NOMO-1 treated with DMSO at 0.1 percent for 48 hours (cell line): Measurements from ENCODE around the gene BICRA.
"Not testable (repeated sequence)": the region's sequence is repeated elsewhere in the genome, so short reads cannot be mapped to it uniquely, and the experiment has no call there.

ENCODE experiments used
- DNase-seq: peaks from one replicate; lab custom pipeline; 2025; ENCODE audit not compliant: unreplicated experiment; lab: John Stamatoyannopoulos, UW

Gene BICRA

DNA sequence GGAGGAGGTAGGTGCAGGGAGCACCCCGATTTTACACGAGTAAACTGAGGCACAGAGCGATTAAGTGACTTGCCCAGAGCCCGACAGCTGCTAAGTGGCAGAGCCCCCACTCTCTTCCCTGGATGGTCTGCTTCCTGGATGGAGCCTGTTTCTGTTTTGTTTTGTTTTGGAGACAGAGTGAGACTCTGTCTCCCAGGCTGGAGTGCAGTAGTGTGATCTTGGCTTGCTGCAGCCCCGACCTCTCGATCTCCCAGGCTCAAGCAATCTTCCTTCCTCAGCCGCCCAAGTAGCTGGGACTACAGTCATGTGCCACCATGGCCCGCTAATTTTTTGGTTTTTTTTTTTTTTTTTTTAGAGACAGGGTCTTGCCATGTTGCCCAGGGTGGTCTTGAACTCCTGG is 17.3 kb downstream of the BICRA start:
- no peak for DNase-seq

DNA sequence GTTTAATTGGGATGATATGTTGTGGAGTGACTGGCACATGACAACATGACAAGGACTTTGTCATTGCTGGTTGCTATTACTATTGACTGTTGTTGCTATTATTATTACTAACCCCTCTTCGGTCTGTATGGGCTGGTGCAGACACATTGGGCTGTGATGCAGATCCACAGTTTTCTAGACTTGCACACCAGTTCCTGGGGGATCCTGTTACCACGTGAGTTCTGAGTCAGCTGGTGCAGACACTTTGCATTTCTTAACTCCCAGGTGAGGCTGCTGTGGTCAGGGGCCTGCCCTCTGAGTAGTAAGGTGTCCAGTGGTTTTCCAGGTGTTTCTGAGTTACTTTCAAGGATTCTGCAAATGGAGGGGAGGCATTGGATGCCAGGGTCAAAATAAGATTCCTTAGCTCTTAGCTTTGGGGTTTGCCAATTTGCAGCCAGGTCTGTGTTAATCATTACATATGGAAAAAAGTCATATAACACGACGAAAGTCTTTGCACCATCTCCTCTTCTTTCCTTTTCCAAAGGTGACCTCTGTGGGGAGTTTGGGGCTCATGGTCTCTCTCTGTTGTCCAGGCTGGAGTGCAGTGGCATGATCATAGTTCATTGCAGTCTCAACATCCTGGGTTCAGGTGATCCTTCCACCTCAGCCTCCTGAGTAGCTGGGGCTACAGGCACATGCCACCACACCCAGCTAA is 19.3 kb downstream of the BICRA start:
- no peak for DNase-seq

DNA sequence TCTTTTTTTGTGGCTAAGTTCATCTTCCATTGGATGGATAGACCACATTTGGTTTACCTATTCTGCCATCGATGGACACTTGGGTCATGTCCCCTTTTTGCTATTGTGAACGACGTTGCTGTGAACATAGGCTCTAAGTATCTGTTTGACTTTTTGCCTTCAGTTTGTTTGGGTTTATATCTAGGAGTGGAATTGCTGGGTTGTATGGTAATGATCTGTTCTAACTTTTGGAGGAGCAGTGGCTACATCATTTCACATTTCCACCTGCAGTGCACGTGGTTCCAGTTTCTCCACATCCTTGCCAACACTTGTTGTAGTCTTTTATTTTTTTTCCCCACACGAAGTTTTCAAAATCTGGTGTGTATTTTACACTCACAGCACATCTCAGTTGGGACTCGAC is 21.7 kb downstream of the BICRA start:
- no peak for DNase-seq

DNA sequence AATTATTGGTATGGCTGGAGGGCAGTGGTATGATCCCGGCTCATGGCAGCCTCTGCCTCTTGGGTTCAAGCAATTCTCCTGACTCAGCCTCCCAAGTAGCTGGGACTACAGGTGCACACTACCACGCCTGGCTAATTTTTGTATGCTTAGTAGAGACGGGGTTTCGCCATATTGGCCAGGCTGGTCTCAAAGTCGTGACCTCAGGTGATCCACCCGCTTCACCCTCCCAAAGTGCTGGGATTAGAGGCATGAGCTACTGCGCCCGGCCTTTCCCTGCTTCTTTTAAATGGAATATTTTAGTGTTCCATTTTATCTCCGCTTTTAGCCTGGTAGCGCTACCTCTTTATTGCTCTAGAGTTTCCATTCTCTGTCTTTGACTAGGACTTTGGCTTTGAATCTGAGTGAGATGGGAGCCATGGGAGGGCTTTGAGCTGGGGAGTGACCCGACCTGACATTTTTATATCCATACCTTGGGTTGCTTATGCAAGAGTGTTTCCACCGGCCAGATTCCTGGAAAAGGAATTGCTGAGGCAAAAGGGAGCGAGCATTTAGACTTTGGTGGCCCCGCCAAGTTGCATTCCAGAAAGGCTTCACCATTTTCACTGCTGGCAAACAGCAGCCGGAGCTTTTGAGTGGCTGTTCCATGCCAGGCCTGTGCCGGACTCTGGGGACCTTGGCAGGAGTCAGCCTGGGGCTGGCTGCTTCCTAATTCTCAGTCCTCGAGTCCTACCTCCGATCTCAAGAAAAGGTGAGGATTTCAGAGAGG is 22.9 kb downstream of the BICRA start:
- no peak for DNase-seq

DNA sequence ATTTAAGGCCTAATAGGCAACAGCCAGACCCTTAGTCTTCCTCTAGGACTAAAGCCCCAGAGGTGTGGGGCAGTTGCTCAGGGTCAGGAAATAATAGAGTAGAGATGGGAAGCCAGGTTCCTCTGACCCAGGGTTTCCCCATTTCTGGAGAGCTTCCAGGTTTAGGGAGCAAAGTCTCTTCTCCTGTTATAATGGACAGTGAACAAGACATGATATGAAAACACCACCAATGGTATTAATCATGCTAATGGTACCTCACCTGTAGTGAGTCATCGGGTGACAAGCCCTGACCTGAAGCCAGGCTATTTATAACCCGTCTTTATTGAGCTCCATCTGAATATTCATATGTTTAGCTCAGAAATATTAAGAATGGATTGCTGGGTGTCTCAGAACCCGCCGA is 24.6 kb downstream of the BICRA start:
- no peak for DNase-seq

DNA sequence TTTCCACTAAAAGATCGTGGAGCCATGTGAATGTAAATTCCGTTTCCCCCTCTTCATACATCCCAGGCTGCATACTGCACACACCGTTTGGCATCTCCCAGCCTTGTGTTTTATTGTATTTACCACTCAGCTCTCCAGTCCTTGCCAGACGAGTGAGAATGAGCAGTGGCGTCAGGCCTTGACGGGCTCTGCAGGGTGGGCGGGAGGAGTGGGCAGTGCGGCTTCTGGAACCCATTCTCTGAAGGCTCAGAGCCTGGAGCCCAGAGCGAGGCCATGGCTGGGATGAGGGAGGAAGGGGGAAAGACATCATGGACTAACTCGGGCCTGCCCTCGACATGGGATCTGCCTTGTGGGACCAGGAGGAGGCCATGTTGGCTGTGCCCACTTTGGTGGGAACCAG is 25.1 kb downstream of the BICRA start:
- DNase-seq = no peak

DNA sequence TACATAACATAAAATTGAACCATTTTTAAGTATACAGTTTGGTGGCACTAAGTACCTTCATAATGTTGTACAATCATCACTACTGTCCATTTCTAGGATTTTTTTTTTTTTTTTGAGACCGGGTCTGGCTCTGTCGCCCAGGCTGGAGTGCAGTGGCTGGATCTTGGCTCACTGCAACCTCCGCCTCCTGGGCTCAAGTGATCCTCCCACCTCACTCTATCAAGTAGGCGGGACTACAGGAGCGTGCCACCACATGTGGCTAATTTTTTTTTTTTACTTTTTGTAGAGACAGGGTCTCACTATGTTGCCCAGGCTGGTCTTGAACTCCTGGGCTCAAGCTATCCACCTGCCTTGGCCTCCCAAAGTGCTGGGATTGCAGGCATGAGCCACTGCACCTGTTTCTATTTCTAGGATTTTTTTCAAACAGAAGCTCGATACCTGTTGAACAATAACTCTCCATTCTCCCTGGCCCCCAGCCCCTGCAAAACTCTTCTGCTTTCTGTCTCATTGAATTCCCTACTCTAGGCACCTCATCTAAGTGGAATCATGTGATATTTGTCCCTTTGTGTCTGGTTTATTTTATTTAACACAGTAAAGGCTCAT is 26.3 kb downstream of the BICRA start:
- not testable (repeated sequence) for DNase-seq

DNA sequence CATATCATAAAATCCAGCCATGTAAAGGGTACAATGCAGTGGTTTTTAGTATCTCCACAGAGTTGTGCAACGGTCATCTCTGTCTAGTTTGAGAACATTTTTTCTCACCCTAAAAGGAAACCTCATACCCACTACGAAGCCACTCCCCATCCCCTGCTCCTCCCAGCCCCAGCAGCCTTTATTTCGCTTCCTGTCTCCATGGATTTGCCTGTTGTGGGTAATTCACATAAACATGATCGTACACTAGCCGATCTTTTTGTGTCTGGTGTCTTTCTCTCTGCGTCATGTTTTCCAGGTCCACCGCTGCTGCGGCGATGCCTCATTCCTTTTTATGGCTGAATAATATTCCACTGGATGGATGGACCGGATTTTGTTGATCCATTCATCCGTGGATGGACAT is 28.6 kb downstream of the BICRA start:
- peak; percentile 19 for DNase-seq

DNA sequence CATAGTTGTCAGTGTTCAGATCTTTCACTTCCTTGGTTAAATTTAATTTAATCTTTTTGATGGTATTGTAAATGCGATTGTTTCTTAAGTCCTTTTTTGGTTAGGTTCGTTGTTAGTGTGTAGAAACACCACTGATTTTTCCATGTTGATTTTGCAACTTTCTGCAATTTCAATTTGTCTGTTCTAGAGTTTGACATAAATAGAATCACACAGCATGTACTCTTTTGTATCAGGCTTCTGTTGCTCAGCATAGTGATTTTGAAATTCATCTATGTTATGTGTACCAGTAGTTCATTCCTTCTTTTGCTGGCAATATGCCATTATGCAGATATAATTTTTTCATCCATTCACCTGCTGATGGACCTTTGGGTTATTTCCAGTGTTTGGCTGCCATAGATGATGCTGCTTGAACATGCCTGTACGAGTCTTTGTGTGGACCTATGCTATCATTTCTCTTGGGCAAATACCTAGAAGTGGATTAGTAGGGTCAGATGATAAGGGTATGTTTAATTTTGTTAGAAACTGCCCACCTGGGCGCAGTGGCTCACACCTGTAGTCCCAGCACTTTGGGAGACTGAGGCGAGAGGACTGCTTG is 33.1 kb downstream of the BICRA start:
- DNase-seq = no peak

DNA sequence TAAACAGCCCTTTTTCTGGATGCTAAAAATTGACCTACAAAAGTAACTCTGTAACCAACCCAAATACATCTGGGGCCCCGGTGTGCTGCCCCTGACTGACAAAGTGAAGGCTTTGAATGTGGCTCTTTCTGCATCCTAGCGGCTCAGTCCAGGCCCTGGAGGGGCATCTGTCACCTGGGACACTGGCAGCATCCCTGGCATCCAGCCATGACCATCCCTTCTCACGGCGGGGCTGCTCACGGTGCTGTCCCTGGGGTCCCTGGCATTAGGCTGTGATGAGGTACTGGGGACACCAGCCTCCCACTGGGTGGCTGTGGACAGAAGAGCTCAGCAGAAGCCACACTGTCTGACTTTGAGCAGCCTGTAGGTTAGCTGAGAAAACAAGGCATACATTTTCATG is 34.3 kb downstream of the BICRA start:
- no peak for DNase-seq

DNA sequence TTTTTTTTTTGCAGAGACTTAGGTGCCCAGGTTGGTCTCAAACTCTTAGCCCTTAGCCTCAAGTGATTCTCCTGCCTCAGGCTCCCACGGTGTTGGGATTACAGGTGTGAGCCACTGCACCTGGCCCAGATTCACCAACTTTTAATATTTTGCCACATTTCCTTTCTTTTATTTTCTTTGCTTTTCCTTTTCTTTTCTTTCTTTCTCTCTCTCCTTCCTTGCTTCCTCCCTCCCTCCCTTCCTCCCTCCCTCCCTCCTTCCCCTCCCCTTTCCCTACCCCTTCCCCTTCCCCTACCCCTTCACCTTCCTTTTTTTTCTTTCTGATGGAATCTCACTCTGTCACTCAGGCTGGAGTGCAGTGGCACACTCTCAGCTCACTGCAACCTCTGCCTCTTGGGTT is 35.3 kb downstream of the BICRA start:
- DNase-seq = no peak

DNA sequence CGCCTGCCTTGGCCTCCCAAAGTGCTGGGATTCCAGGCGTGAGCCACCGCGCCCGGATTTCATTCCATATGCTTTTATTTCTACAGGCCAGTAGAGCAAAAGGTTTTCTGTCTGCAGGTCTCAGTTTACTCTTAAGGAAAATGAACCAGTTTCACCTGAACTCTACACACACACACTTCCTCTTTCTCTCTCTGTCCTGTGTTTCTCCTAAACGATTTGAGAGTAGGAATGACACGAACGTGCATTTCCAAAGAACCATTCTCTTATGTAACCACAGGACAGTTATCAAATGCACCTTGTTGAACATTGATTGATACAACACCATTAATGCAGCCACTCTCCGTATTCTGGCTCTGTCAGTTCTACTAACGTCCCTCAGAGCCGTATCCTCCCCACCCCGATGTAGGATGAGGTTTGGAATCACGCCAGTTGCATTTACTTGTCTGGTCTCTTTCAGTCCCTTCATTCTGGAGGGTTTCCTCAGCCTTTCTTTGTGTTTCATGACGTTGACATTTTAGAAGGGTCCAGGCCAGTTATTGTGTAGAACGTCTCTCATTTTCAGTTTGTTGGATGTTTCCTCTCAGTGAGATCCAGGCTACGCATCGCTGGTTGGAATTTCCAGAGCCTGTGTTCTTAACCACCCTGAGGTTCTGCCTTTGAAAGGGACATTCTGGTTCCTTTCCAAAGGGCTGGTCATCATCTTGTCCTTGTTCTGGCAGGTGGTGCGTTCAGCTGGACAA is 36.0 kb downstream of the BICRA start:
- no peak for DNase-seq

DNA sequence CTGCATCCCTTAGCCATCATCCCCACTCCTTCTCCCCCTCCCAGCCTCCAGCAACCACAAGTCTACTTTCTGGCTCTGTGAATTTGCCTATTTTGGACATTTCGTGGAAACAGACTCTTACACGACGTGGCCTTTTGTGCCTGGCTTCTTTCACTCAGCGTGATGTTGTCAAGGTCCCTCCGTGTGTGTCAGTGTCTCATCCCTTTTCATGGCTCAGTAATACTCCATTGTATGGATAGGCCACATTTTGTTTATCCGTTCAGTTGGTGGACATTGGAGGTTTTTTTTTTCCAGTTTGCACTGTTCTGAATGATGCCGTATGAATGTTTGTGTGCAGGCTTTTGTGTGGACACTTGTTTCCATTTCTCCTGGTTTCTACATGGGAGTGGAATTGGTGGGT is 38.0 kb downstream of the BICRA start:
- DNase-seq = no peak

DNA sequence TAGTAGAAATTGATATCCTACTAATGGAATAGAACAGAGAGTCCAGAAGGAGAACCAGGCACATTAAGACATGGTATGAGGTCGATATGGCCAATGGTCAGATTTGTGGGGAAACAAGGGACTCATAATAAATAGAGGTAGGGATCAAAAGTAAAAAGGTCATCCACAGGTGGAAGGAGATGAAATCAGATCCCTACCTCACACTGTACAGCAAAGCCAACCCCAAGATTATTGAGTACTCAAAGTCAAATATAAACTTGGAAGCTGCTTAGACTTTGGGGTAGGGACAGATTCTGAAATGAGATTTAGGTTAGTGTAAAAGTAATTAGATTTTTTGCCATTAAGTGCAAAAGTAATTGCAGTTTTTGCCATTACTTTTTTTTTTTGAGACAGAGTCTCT is 40.7 kb downstream of the BICRA start:
- no peak for DNase-seq

DNA sequence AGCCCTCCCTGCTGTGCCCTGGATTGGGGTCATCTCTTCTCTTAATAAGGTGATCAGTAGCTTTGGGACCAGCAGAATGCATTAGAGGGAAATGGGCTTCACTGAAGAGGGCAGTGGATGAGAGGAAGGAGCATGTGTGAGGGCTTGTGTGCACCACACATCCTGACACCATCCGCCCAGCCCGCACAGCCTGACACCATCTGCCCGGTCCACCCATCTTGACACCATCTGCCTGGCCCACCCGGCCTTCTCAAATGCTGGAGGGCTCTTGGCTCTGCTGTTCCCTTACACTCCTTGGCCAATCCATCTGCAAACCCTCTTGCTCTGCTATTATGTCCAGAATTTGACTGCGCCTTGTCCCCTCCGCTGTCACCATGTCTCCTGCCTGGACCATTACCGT is 41.8 kb downstream of the BICRA start:
- DNase-seq = no peak

DNA sequence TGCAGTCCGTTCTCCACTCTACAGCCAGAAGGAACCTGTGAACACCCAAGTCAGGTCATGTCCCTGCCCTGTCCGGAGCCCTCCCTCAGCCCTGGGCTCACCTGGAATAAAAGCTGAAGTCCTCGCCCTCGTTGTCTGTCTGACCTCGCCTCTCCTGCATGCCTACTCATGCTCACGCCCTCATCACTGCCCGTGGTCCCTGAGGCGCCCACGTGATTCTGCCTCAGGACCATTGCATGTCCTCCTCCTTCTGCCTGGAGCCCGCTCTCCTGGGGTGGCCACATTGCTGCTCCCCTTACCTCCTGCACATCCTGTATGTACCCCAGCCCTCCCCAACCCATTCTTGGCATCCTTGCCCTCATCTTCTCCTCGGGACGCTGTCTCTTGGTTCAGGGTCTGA is 42.2 kb downstream of the BICRA start:
- DNase-seq = no peak

DNA sequence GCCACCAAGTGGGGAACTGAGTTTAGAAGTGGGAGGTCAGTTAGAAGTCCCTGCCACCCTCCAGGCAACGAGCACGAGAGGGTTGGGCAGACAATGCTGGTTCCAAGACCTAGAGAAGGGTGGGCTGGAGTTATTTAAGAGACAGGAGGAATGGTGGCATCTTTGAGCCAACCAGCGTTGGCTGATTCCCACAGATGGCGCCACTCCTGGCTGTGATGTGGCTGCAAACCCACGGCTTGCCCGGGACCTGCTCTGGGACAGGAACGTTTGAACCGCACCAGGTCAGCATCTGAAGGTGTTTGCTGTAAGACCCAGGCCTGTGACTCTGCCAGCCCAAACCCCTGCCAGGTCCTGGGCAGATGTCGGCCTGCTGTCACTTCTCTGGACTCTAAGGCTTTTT is 42.8 kb downstream of the BICRA start:
- no peak for DNase-seq

DNA sequence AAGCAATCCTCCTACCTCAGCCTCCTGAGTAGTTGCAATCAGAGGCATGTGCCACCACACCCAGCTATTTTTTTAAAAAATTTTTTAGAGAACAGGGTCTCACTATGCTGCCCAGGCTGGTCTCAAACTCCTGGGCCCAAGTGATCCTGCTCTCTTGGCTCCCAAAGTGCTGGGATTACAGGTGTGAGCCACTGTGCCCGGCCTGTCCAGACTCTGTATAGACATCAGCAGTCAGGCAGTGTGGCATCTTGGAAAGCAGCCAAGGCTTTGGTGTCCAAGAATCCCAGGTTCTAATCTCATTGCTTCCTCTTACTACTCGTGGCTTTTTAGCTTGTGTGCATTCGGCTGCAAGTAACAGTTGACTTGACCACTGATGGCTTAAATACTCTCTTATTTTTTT is 43.4 kb downstream of the BICRA start:
- no peak for DNase-seq

DNA sequence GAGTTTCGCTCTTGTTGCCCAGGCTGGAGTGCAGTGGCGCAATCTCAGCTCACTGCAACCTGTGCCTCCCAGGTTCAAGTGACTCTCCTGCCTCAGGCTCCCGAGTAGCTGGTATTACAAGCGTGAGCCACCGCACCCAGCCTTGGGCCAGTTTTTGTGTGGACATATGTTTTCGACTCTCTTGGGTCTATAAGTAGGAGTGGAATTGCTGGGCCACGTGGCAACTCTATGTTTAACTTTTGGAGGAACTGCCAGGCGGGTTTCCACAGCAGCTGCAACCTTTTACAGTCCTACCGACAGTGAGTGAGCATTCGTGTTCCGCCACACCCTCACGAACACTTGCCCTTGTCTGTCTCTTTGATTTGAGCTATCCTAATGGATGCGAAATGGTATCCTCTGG is 44.9 kb downstream of the BICRA start:
- DNase-seq = no peak

DNA sequence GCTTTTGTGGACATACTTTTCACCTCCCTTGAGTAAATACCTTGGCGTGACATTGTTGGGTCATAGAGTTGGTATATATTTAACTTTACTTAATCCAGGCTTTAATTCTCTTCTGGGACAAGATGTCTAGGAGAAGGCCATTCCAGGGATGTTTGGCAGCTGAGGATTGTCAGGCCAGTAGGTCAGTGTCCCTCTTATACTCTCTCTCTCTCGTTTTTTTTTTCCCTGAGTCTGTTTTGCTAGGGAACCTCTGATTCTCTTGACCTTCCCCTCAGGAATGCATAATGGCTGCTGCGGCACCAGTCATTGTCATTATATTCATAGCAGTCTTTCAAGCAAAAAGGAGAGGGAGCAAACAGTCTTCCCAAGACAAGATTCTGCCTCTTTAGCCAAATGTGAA is 48.8 kb downstream of the BICRA start:
- no peak for DNase-seq
